Uterus (tissue), 2 donors: ENCODE measurements around the gene EIF3B.

Experiments used
- POLR2A ChIP-seq, 2 donors: fragments of 450-650 bp; IDR thresholded peaks; one replicate each; pipeline ENCODE4 v1.6.1; 2016; ENCODE audit warnings: antibody characterized with exemption in 2 of 2, mild to moderate bottlenecking in 1 of 2, moderate library complexity in 1 of 2
- TF ChIP-seq, protein P1 (sequence below), 4 experiments: fragments of 200-600 bp in 2 of 4; fragments of 450-650 bp in 2 of 4; sonication (generic) in 2 of 4; IDR thresholded peaks; one replicate each; pipeline ENCODE4 v1.5.1; 2016 to 2019; ENCODE audit warnings: antibody characterized with exemption in 4 of 4, mild to moderate bottlenecking in 2 of 4, moderate library complexity in 1 of 4

DNA sequence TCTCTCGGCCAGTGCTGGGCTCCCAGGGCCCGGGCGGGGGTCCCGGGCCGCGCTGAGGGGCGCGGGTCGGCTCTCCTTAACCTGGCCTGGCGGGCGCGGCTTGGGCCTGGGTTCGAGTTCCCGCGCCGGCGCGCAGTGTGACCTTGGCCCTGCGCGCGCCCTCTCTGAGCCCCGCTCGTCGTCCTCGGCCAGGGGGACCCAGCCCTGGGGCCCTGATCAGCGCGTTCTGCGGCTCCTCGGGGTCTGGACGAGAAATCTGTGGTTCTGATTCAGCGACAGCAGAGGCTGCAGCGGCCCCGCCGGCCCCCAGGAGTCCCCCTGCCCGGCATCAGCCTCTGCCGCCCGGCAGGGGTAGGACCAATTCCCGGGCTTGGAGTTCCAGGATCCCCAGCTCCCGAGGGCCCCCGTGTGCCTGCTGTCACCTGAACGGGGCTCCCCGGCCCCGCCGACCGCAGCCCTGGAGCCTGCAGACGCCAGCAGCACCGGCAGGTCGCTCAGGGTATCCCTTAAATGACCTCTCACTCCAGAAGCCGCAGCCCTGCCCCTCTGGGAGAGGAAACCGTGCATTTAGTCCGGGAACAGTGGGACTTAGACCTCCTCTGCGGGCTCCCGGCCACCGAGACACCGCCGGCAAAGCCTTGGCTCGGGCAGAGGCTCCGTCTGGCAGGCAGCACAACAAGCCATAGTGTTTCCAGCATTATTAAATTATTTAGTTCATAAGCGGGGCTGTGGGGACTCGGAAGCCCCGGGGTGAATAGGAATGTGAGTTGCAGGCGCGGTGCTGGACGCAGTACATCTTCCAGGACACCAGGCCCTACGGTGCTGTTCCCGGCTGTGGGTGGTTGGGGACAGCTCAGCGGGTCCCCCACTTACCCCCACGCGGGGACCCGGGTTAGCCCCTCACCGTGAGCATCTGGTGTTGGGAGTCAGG is 49.4 kb downstream of the EIF3B start:
- TF ChIP-seq, protein P1, sequence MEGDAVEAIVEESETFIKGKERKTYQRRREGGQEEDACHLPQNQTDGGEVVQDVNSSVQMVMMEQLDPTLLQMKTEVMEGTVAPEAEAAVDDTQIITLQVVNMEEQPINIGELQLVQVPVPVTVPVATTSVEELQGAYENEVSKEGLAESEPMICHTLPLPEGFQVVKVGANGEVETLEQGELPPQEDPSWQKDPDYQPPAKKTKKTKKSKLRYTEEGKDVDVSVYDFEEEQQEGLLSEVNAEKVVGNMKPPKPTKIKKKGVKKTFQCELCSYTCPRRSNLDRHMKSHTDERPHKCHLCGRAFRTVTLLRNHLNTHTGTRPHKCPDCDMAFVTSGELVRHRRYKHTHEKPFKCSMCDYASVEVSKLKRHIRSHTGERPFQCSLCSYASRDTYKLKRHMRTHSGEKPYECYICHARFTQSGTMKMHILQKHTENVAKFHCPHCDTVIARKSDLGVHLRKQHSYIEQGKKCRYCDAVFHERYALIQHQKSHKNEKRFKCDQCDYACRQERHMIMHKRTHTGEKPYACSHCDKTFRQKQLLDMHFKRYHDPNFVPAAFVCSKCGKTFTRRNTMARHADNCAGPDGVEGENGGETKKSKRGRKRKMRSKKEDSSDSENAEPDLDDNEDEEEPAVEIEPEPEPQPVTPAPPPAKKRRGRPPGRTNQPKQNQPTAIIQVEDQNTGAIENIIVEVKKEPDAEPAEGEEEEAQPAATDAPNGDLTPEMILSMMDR (IDR thresholded peaks at IDR 0.05) = no peak
- no peak for TF ChIP-seq POLR2A (IDR thresholded peaks at IDR 0.05)
